ENCODE data around the gene PGLYRP1.

GRCh38 chr19:45985321-45985720 lies 37.5 kb downstream of the PGLYRP1 start:
- TF ChIP-seq, protein P1, sequence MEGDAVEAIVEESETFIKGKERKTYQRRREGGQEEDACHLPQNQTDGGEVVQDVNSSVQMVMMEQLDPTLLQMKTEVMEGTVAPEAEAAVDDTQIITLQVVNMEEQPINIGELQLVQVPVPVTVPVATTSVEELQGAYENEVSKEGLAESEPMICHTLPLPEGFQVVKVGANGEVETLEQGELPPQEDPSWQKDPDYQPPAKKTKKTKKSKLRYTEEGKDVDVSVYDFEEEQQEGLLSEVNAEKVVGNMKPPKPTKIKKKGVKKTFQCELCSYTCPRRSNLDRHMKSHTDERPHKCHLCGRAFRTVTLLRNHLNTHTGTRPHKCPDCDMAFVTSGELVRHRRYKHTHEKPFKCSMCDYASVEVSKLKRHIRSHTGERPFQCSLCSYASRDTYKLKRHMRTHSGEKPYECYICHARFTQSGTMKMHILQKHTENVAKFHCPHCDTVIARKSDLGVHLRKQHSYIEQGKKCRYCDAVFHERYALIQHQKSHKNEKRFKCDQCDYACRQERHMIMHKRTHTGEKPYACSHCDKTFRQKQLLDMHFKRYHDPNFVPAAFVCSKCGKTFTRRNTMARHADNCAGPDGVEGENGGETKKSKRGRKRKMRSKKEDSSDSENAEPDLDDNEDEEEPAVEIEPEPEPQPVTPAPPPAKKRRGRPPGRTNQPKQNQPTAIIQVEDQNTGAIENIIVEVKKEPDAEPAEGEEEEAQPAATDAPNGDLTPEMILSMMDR (conservative IDR thresholded peaks at IDR 0.05; ENCODE audit: low read depth, low read length), result no peak
- no peak for TF ChIP-seq EZH2 (IDR thresholded peaks at IDR 0.05; ENCODE audit: low read length, unreplicated experiment)
